ENCODE measurements around the gene RABGGTA.

Gene RABGGTA

GRCh38 chr14:24279301-24280186 is 8.1 kb upstream of the RABGGTA start:
- no peak overlapping the region for H3K27ac ChIP-seq (ENCODE audit: low read length)
- H3K4me1 ChIP-seq (ENCODE audit: low read length): peaks cover 7% of the 10 kb centered on the region; the same call in 1 of the 2 replicates
- H3K9me3 ChIP-seq (replicated peaks; ENCODE audit: insufficient read depth, low read length): no peaks in the 10 kb centered on the region
- H3K27me3 ChIP-seq (replicated peaks; ENCODE audit: insufficient read depth, low read length): no peaks in the 10 kb centered on the region
- H3K79me2 ChIP-seq (ENCODE audit: low read length): no peaks in the 10 kb centered on the region
- H4K20me1 ChIP-seq (ENCODE audit: insufficient read depth, low read length): no peaks in the 10 kb centered on the region
- no peak for DNase-seq
- no peak overlapping the region for H3K4me3 ChIP-seq (ENCODE audit: low read length)
- H3F3A ChIP-seq (ENCODE audit: insufficient read depth, low read length): no peaks in the 10 kb centered on the region
- H3K4me2 ChIP-seq (ENCODE audit: low read depth, low read length): no peak overlapping the region
- H3K36me3 ChIP-seq (replicated peaks; ENCODE audit: insufficient read depth, low read length): no peaks in the 10 kb centered on the region
- no peak overlapping the region for H3K9ac ChIP-seq (ENCODE audit: low read length)
- H3K9me2 ChIP-seq (replicated peaks; ENCODE audit: insufficient read depth, low read length): no peaks in the 10 kb centered on the region
- no peak; the same call in 1 of the 2 replicates for TF ChIP-seq CTCF (IDR thresholded peaks at IDR 0.05; ENCODE audit: low read length)
- TF ChIP-seq EZH2phosphoT487 (IDR thresholded peaks at IDR 0.05; ENCODE audit: low read length): no peak
- TF ChIP-seq EZH2 (optimal IDR thresholded peaks at IDR 0.05; ENCODE audit: low read depth, low read length): no peak
- H2AFZ ChIP-seq (ENCODE audit: low read length): 0 out of 2 replicates have a peak overlapping the region, but pooled peaks have one; percentile 27

DNA sequence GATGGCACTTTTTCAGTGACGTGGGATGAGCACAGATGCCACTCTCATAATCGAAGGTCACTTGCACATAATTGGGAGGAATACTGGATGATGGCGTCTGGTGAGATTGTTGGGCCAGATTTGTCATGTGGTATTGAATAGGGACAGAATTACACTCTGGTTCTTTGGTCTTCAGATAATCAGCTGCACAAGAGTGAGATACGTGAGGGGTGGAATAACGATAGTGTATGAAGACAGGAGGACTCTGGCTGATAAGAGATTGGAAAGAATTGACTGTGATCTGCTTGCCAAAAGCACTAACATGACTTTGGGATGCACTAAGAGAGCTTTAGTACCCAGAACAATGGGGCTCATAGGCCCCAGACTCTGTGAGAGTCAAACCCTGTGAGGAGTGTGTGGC is 7.0 kb upstream of the RABGGTA start:
- no peak overlapping the region for H3K9ac ChIP-seq (ENCODE audit: low read length)
- H3K27me3 ChIP-seq (replicated peaks; ENCODE audit: insufficient read depth, low read length): no peaks in the 10 kb centered on the region
- TF ChIP-seq EZH2phosphoT487 (IDR thresholded peaks at IDR 0.05; ENCODE audit: low read length) (no peak), CTCF (IDR thresholded peaks at IDR 0.05; ENCODE audit: low read length) (no peak), EZH2 (optimal IDR thresholded peaks at IDR 0.05; ENCODE audit: low read depth, low read length) (no peak)
- no peak overlapping the region for H3K4me2 ChIP-seq (ENCODE audit: low read depth, low read length)
- no peaks in the 10 kb centered on the region for H3K9me3 ChIP-seq (replicated peaks; ENCODE audit: insufficient read depth, low read length)
- H4K20me1 ChIP-seq (ENCODE audit: insufficient read depth, low read length): no peaks in the 10 kb centered on the region
- DNase-seq: no peak
- peaks cover 15% of the 10 kb centered on the region for H3K4me1 ChIP-seq (ENCODE audit: low read length)
- H3K4me3 ChIP-seq (ENCODE audit: low read length): no peak overlapping the region
- no peak overlapping the region for H2AFZ ChIP-seq (ENCODE audit: low read length)
- no peak overlapping the region for H3K27ac ChIP-seq (ENCODE audit: low read length)
- H3K79me2 ChIP-seq (ENCODE audit: low read length): no peaks in the 10 kb centered on the region
- H3F3A ChIP-seq (ENCODE audit: insufficient read depth, low read length): 0 out of 2 replicates have a peak, but pooled peaks cover 6% of the 10 kb centered on the region
- H3K9me2 ChIP-seq (replicated peaks; ENCODE audit: insufficient read depth, low read length): no peaks in the 10 kb centered on the region
- H3K36me3 ChIP-seq (replicated peaks; ENCODE audit: insufficient read depth, low read length): no peaks in the 10 kb centered on the region

GRCh38 chr14:24277606-24278321 is 6.4 kb upstream of the RABGGTA start:
- Histone ChIP-seq H3K4me1 (ENCODE audit: low read length) (peaks cover 16% of the 10 kb centered on the region), H3K79me2 (ENCODE audit: low read length) (no peaks in the 10 kb centered on the region), H3K27ac (ENCODE audit: low read length) (no peak overlapping the region), H3K9me3 (replicated peaks; ENCODE audit: insufficient read depth, low read length) (no peaks in the 10 kb centered on the region), H3K36me3 (replicated peaks; ENCODE audit: insufficient read depth, low read length) (no peaks in the 10 kb centered on the region), H4K20me1 (ENCODE audit: insufficient read depth, low read length) (no peaks in the 10 kb centered on the region), H3K9me2 (replicated peaks; ENCODE audit: insufficient read depth, low read length) (no peaks in the 10 kb centered on the region), H3F3A (ENCODE audit: insufficient read depth, low read length) (0 out of 2 replicates have a peak, but pooled peaks cover 6% of the 10 kb centered on the region), H3K4me2 (ENCODE audit: low read depth, low read length) (no peak overlapping the region), H3K9ac (ENCODE audit: low read length) (no peak overlapping the region), H3K27me3 (replicated peaks; ENCODE audit: insufficient read depth, low read length) (no peaks in the 10 kb centered on the region), H3K4me3 (ENCODE audit: low read length) (no peak overlapping the region), H2AFZ (ENCODE audit: low read length) (no peak overlapping the region)
- no peak for TF ChIP-seq EZH2 (optimal IDR thresholded peaks at IDR 0.05; ENCODE audit: low read depth, low read length)
- no peak for TF ChIP-seq CTCF (IDR thresholded peaks at IDR 0.05; ENCODE audit: low read length)
- TF ChIP-seq EZH2phosphoT487 (IDR thresholded peaks at IDR 0.05; ENCODE audit: low read length): no peak
- DNase-seq: no peak
